Coronary artery (tissue), 2 donors: ENCODE results near the gene TGFBR3.

Experiments used
- DNase-seq: peaks from one replicate; pipeline ENCODE4 v3.0.0-alpha.2; 2017; ENCODE audit warnings: low spot score
- H3K27ac ChIP-seq, 2 donors: fragments of 200-600 bp; sonication (generic); one replicate each; pipeline ENCODE4 v1.5.1; 2016 to 2019
- H3K4me3 ChIP-seq: fragments of 200-600 bp; sonication (generic); 2 replicates; pipeline ENCODE4 v1.5.1; 2016; ENCODE audit warnings: mild to moderate bottlenecking, moderate library complexity
- TF ChIP-seq, protein P1 (sequence below): fragments of 200-600 bp; sonication (generic); IDR thresholded peaks from one replicate; pipeline ENCODE4 v1.5.1; 2019; ENCODE audit warnings: antibody characterized with exemption

Gene TGFBR3

DNA sequence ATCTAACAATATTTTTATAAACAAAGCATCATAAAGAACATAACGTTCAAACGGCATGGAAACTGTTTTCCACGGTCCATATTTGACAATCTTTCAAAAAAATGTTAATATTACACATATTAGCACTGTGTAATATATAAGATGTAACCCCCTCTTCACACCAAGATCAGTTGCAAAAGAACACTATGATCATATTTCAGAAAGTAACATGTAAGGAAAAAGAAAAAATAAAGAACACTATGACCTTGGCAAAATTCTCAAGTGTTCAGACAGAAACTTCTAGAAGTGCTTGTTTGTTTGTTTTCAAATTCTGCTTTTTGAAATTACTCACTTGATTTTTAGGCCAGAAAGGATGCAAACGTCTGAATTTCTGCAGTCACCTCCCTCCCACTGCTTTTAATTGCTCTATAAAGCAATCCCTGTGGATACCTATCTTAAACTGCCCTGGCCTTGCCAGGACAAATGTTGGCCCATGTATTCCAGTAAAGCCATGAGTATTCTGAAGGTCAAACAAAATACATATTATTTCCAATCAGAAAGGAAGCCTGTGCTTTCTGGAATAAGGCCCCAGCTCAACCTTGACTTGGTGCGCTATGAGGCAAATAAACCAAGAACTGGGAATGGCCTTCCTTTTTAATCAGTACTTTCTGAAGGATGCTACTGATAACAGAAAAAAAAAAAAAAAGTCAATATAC lies 68.6 kb downstream of the TGFBR3 start:
- TF ChIP-seq, protein P1, sequence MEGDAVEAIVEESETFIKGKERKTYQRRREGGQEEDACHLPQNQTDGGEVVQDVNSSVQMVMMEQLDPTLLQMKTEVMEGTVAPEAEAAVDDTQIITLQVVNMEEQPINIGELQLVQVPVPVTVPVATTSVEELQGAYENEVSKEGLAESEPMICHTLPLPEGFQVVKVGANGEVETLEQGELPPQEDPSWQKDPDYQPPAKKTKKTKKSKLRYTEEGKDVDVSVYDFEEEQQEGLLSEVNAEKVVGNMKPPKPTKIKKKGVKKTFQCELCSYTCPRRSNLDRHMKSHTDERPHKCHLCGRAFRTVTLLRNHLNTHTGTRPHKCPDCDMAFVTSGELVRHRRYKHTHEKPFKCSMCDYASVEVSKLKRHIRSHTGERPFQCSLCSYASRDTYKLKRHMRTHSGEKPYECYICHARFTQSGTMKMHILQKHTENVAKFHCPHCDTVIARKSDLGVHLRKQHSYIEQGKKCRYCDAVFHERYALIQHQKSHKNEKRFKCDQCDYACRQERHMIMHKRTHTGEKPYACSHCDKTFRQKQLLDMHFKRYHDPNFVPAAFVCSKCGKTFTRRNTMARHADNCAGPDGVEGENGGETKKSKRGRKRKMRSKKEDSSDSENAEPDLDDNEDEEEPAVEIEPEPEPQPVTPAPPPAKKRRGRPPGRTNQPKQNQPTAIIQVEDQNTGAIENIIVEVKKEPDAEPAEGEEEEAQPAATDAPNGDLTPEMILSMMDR = no peak
- no peak overlapping the region for H3K4me3 ChIP-seq
- peak overlapping the region in 1 of 2 donors; percentile 30 for H3K27ac ChIP-seq
- no peak for DNase-seq

DNA sequence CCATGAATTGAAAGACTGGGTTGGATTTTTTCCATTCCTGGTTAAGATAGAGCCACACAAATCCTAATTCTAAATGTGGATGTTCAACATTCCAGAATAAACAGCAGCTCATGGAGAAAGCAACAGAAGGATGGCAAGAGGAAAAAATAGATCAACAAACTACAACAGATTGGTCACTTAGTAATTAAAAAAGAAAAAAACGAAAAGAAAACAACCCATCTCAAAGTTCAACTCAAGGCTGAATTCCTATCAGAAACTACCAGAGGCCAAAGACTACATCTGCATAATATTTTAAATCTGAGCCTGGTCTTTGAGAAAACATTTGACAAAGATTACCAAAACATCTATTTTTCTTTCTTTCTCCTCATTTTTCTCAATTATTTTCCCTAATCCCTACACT lies 69.9 kb downstream of the TGFBR3 start:
- H3K27ac ChIP-seq = peak overlapping the region in 1 of 2 donors; percentile 52
- DNase-seq = no peak
- no peak overlapping the region for H3K4me3 ChIP-seq
- TF ChIP-seq, protein P1 = no peak

- Histone ChIP-seq H3K27ac (no peak overlapping the region), H3K4me3 (no peak overlapping the region)
- DNase-seq = no peak
- TF ChIP-seq, protein P1 = no peak
Observed at GRCh38 chr1:91814448-91814847, 71.5 kb downstream of the TGFBR3 start.

GRCh38 chr1:91813813-91814212 lies 72.1 kb downstream of the TGFBR3 start:
- no peak for DNase-seq
- Histone ChIP-seq H3K4me3 (no peak overlapping the region), H3K27ac (peak overlapping the region in 1 of 2 donors; percentile 49)
- TF ChIP-seq, protein P1 = no peak

GRCh38 chr1:91811363-91812025 lies 74.5 kb downstream of the TGFBR3 start:
- no peak for DNase-seq
- TF ChIP-seq, protein P1 = no peak
- Histone ChIP-seq H3K4me3 (no peak overlapping the region), H3K27ac (no peak overlapping the region)

- H3K27ac ChIP-seq = no peak overlapping the region
- TF ChIP-seq, protein P1 = no peak
- no peak for DNase-seq
- H3K4me3 ChIP-seq = no peak overlapping the region
Observed at GRCh38 chr1:91809317-91809716, 76.6 kb downstream of the TGFBR3 start.
